ENCODE measurements around the gene NR5A2. TPM values are rescaled to one million over a fixed set of nuclear protein-coding genes. Genes with fewer than 3 reads are reported as not detected.

Gene NR5A2
- total RNA-seq, 1 experiment from 2014 or later = 22.3 TPM

- ATAC-seq = no peak
- no peak for DNase-seq (ENCODE audit: low spot score)
- H3K9me3 Mint-ChIP-seq = no peaks in the 10 kb centered on the region
- peaks cover 11% of the 10 kb centered on the region for H3K4me1 Mint-ChIP-seq
- CTCF ChIA-PET = interaction anchor here (0.5 kb wide), 1 partner anchor 145 kb away, joined by 3 read pairs; no protein-coding TSS in a partner anchor
- no peak overlapping the region for H3K27ac Mint-ChIP-seq
- H3K27me3 Mint-ChIP-seq (ENCODE audit: low read depth) = no peaks in the 10 kb centered on the region
- no peak overlapping the region for H3K4me3 Mint-ChIP-seq
- POLR2A ChIA-PET = no interaction called here
- H3K36me3 Mint-ChIP-seq = peaks cover 4% of the 10 kb centered on the region; the same call in 1 of the 2 replicates
- TF ChIP-seq, protein P1, sequence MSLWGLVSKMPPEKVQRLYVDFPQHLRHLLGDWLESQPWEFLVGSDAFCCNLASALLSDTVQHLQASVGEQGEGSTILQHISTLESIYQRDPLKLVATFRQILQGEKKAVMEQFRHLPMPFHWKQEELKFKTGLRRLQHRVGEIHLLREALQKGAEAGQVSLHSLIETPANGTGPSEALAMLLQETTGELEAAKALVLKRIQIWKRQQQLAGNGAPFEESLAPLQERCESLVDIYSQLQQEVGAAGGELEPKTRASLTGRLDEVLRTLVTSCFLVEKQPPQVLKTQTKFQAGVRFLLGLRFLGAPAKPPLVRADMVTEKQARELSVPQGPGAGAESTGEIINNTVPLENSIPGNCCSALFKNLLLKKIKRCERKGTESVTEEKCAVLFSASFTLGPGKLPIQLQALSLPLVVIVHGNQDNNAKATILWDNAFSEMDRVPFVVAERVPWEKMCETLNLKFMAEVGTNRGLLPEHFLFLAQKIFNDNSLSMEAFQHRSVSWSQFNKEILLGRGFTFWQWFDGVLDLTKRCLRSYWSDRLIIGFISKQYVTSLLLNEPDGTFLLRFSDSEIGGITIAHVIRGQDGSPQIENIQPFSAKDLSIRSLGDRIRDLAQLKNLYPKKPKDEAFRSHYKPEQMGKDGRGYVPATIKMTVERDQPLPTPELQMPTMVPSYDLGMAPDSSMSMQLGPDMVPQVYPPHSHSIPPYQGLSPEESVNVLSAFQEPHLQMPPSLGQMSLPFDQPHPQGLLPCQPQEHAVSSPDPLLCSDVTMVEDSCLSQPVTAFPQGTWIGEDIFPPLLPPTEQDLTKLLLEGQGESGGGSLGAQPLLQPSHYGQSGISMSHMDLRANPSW (CRISPR knock-in tag; conservative IDR thresholded peaks at IDR 0.05; ENCODE audit: low read depth) = no peak
- TF ChIP-seq FOXP4 (CRISPR knock-in tag; IDR thresholded peaks at IDR 0.05) (no peak), RELA (CRISPR knock-in tag; IDR thresholded peaks at IDR 0.05; ENCODE audit: borderline replicate concordance) (no peak), PREB (CRISPR knock-in tag; IDR thresholded peaks at IDR 0.05; ENCODE audit: borderline replicate concordance) (no peak), NFYB (CRISPR knock-in tag; conservative IDR thresholded peaks at IDR 0.05; ENCODE audit: low read depth) (no peak), FOXK1 (CRISPR knock-in tag; IDR thresholded peaks at IDR 0.05) (no peak), ESRRA (CRISPR knock-in tag; IDR thresholded peaks at IDR 0.05; ENCODE audit: borderline replicate concordance) (no peak)
- TF ChIP-seq, protein P2, sequence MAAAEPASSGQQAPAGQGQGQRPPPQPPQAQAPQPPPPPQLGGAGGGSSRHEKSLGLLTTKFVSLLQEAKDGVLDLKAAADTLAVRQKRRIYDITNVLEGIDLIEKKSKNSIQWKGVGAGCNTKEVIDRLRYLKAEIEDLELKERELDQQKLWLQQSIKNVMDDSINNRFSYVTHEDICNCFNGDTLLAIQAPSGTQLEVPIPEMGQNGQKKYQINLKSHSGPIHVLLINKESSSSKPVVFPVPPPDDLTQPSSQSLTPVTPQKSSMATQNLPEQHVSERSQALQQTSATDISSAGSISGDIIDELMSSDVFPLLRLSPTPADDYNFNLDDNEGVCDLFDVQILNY (CRISPR knock-in tag; IDR thresholded peaks at IDR 0.05) = no peak
- TF ChIP-seq, protein P3, sequence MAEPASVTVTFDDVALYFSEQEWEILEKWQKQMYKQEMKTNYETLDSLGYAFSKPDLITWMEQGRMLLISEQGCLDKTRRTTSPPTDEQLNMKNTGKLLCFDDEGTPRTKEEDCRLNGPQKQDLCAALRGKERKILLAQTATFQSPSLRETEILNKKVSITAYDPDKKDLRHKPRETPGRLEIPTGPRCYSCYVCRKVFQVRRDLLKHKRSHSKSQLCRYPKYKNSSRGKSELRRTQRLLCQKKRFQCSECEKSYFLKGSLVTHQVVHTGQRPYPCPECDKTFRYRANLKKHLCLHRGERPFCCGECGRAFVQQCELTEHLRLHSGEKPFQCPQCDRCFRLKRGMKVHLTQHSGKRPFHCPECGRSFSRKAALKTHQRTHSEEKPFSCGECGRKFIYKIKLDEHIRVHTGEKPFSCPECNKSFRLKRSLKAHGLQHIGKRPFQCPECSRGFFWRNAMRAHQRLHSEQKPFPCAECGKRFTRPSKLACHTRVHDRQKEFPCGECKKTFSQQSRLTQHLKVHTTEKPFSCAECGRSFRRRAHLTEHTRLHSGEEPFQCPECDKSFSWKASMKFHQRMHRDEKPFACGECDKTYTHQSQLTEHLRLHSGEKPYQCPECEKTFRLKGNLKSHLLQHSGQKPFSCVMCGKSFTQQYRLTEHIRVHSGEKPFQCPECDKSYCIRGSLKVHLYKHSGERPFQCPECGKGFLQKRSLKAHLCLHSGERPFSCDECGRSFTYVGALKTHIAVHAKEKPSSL (CRISPR knock-in tag; conservative IDR thresholded peaks at IDR 0.05) = no peak
These were observed 145.6 kb downstream of the NR5A2 start for GRCh38 chr1:200173097-200173618.

- no peak overlapping the region for H3K4me3 Mint-ChIP-seq
- no peaks in the 10 kb centered on the region for H3K9me3 Mint-ChIP-seq
- H3K27me3 Mint-ChIP-seq (ENCODE audit: low read depth) = no peaks in the 10 kb centered on the region
- ChIA-PET CTCF (interaction anchor here (0.7 kb wide), 1 partner anchor 361 kb away, joined by 3 read pairs; no protein-coding TSS in a partner anchor), POLR2A (interaction anchor here (0.9 kb wide), 1 partner anchor 487 kb away, joined by 4 read pairs; no protein-coding TSS in a partner anchor)
- peaks cover 11% of the 10 kb centered on the region for H3K4me1 Mint-ChIP-seq
- H3K27ac Mint-ChIP-seq = no peak overlapping the region
- H3K36me3 Mint-ChIP-seq = peaks cover 4% of the 10 kb centered on the region; the same call in 1 of the 2 replicates
- ATAC-seq (no peak), DNase-seq (ENCODE audit: low spot score) (no peak)
- TF ChIP-seq, protein P2 (CRISPR knock-in tag; IDR thresholded peaks at IDR 0.05) = no peak
- TF ChIP-seq IRF2 (CRISPR knock-in tag; IDR thresholded peaks at IDR 0.05; ENCODE audit: borderline replicate concordance, low read depth) = no peak
- no peak for TF ChIP-seq ATF6 (CRISPR knock-in tag; IDR thresholded peaks at IDR 0.05)
- TF ChIP-seq NR2C2 (CRISPR knock-in tag; IDR thresholded peaks at IDR 0.05) = no peak
- TF ChIP-seq ELF4 (CRISPR knock-in tag; IDR thresholded peaks at IDR 0.05; ENCODE audit: low read depth) = no peak
- TF ChIP-seq ZNF232 (CRISPR knock-in tag; IDR thresholded peaks at IDR 0.05) = no peak
- TF ChIP-seq ZBTB21 (CRISPR knock-in tag; IDR thresholded peaks at IDR 0.05; ENCODE audit: borderline replicate concordance) = no peak
- no peak for TF ChIP-seq NR1H2 (CRISPR knock-in tag; IDR thresholded peaks at IDR 0.05)
These were observed 147.2 kb downstream of the NR5A2 start for GRCh38 chr1:200174525-200175295.
